GM19438 (cell line): Measurements from ENCODE around the gene TMEM221.
A peak's percentile ranks its signal among the peaks of the same experiment; 100 is the strongest.

Experiments used
- ATAC-seq: cut with Tn5 transposase; IDR thresholded peaks from one replicate; pipeline ENCODE4 v1.9.1; 2021; ENCODE audit warnings: low read depth; ENCODE audit not compliant: unreplicated experiment

TMEM221 gene

DNA sequence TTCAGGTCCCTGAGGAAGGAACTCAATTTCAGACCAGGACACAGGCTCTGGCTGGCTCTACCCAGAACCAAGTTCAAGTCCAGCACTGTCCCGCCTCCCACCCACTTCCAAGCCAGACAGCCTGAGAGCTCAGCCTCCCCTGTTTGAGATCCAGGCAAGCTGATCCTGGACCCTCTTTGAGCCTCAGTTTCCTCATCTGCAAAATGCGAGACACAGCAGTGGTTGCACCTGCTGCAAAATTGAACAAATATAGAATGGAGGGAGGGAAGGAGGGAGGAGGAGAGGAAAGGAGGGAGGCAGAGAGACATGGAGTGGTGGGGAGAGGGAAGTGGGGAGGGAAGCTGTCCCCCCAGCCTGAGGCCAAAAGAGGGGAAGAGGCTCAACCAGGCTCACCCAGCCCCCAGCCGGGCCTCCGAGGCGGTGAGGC lies 751 bp downstream of the TMEM221 start:
- ATAC-seq: no peak

DNA sequence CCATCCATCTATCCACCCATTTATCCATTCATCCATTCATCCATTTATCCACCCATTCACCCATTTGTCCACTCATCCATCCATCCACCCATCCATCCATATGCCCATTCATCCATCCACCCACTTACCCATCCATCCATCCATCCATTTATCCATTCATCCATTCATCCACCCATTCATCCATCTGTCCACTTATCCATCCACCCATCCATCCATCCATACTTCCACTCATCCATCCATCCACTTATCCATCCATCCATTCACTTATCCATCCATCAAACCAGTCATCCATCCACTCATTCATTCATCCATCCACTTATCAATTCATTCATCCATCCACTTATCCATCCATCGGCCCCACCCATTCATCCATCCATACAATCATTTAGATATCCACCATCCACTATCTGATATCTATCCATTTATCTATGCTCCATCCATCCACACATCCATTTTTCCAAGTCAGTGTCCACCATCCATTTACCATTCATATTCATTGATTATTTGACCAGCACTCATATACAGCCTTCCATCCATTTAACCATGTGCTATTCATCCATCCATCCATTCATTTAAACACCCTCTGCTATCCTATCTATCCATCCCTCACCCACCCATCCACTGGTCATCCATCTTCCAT lies 2.8 kb downstream of the TMEM221 start:
- no peak for ATAC-seq

DNA sequence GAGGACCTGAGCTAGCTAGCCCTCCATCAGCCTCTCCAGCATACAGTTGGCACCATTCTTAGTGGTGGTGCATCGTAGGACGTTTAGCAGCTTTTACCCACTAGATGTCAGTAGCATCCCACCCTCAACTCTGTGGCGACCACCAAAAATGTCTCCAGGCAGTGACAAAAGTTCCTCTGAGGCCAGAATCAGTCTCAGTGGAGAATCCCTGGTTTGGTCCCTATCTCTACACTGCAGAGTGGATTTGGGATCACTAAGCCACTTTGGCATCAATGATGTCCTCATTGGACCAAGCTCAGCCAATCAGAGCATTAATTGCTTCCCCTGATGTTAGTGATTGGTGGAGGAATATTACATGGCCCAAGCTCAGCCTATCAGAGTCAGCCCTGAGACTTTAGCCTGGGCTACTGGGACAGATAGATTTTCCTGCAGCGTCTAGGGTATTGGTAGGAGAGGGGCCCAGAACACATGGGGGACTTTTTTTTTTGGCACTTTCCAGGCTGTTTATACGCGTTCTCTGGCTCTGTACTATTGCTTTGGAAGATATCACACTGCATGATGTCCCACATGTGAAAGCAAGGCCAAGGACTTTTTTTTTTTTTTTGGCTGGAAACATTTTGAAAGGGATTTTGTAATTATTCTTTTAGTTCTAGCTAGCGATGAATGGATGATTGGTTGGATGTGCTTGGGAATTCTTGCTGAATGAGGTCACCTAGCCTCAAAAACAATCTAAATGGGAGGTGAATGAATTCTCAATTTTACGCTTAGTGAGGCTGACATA lies 7.0 kb downstream of the TMEM221 start:
- no peak for ATAC-seq

DNA sequence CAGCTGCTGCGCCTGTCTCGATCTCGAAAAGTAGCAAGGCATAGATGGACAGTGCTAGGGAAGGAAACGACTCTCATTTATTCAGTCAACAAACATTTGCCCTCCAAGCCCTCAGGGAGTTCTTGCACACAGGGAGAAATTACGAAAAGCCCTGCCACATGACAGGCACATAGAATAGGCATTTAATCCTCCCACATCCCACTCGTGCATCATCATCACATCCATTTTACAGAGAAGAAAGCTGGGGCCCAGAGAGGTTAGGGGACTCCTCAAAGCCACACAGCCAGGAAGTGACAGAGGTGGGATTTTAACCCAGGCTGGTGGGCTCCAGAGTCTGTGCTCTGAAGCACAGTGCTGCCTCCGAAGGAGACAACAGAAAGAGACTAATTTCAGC lies 11.6 kb downstream of the TMEM221 start:
- ATAC-seq: no peak

DNA sequence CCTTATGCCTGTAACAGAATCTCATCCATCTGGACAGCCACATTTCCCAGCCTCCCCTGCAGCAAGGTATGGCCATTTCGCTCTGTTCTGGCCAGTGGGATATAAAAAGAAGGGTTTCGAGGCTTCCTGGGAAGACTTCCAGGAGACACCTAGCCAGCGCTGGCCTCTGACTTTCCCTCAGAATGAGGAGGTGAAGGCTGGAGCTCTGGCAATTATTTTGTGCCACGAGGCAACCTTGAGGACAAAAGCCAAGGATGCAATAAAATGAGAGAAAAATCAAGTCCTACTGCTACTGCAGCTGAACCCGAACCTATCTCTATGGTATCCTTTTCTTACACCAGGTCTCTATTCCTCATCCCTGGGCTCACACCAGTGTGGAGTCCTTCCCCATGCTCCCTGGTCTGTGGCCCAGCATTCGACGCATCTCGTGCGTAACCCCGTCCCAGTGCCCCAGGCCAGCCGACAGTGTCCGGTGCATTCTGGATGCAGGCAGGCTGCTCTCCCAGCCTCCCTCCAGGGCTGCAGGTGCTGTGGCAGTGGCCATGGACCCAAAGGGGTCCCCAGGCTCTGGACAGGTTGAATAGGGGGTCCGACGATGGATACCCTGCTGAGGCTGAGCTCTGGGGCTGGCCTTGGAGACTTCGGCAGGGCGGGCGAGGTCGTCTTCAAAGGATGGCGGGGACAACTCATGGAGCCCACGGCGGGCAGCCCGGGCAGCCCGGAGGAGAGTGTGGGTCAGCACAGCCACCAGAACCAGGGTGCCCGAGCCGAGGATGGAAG lies 12.2 kb downstream of the TMEM221 start:
- ATAC-seq: no peak

DNA sequence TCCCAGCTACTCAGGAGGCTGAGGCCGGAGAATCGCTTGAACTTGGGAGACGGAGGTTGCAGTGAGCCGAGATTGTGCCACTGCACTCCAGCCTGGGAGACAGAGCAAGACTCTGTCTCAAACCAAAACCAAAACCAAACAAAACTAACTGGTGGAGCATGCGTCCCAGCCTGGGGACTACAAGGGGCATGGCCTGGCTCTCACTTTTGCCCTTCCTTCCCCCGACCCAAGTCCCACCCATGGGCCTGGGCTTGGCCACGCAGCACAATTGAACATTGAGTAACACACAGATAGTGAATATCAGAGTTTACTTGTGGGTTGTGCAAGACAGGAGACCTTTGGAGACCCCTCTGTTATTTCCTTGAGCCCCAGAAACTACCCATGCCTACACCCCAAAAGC lies 13.2 kb downstream of the TMEM221 start:
- no peak for ATAC-seq

DNA sequence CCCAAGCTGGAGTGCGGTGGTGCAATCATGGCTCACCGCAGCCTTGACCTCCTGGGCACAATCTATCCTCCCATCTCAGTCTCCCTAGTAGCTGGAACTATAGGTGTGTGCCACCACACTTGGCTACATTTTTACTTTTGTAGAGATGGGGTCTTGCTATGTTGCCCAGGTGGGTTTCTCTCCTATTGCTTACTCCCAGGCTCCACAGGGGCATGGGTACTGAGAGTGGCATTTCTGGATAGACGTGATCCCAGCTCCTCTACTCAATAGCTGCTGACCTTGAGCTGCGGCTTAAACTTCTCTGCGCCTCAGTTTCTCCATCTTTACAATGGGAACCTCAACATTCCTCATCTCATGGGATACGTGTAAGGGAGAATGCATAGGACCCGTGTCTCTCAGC lies 17.1 kb downstream of the TMEM221 start:
- no peak for ATAC-seq

DNA sequence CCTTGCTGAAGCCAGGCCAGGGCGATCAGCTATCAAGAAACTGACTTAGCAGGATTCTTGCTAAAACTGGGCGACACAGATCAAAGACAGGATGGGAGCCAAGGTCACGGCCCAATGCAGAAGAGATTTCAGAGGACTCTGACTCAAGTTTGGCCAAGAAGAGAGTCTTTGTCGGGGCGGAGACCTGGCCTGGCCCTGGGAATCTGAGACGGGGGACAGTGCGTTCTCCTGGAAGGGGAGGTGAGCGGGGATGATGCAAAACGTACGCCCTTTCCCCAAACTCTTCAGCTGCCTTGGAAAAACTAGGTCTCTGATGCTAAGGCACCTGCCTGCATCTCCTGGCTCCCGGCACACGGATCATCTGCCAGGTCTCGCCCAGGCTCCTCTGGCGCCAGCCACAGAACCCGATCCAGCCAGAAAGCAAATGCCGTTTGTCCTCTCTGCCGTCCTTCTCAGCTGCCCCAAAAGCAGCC lies 18.8 kb downstream of the TMEM221 start:
- ATAC-seq: no peak

DNA sequence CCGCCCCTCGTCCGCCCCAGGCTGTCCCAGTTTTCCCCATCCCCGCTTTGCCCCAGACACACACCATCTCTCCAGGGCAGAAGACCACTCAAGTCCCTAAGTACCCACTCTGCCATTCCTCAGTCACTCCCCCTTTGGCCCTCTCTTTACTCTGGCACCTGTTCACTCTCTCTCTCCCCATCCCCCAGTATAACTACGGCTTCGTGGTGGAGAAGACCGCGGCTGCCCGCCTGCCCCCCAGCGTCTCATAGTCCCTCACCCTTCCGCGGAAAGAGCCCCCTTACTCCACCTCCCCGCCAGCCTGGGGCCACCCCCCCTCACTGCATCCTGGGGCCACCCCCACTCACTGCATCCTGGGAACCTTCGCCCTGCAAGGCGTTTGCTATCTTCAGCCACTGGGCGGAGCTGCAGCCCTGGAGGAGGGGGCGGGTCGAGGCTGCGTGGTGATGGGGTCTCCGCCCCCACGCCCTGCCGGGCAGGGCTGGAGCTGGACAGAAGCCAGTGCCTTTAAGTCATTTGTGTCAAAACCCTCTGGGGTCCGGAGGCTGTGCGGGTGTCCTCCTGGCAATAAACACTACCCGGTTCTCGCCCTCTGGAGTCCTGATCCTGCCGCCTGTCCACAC lies 23.6 kb downstream of the TMEM221 start:
- no peak for ATAC-seq

DNA sequence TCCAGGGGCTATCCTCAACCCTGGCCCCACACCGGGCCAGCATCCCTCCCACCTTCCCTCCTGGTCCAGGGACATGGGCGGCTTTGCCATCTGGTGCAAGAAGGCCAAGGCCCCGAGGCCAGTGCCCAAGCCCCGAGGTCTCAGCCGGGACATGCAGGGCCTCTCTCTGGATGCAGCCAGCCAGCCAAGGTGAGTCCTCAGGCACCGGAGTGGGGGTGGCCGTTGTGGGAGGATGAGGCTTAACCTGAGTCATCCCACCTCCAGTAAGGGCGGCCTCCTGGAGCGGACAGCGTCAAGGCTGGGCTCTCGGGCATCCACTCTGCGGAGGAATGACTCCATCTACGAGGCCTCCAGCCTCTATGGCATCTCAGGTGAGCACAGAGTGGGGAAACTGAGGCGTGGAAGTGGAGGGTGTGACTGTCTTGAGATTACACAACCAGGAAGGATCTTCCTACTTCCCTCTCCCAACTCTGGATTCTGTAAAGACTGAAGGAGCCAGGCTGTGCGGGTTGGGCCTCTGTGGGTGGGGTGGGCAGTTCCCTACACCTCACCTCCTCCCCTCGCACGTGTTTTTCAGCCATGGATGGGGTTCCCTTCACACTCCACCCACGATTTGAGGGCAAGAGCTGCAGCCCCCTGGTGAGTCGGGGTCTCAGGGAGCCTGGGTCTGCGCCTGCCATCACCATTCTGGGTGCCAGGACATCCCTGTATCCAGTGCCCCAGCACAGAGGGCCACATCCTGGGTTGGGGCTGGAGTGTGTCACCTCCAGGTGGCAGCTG lies 24.8 kb downstream of the TMEM221 start:
- ATAC-seq: no peak

DNA sequence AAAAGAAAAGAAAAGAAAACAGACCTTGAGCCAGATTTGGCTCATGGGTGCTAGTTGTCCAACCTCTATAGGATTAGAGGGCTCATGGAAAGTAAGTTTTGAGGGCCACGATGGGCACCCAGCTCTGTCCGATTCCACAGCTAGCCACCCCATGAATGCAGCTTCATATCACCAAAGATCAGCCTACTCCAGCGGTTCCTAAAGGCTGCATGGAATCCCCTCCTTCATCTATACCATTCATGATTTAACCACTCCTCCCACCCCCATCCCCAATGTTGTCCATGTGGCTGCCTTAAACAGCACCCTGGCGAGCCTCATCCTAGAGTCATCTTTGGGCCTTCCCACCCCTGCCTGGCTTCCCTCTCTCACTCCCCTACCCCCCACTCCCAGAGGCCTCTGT lies 26.5 kb downstream of the TMEM221 start:
- no peak for ATAC-seq

DNA sequence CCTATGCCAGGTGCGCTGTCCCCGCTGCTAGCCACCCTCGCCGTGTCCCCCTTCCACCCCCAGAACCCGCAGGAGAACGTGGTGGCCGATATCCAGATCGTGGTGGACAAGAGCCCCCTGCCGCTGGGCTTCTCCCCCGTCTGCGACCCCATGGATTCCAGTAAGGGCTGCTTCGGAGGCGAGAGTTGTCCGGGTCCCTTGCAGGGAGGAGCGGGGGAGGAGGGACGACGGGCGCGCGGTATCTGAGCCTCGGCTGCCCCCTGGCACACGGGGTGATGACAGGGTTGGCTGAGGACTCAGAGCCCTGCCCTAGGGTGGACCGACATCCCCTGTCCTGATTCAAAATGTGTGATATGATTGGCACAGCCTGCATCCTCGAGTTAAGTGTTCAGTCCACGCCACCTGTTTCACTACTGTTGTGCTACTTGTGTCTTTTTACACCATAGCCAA lies 28.0 kb downstream of the TMEM221 start:
- ATAC-seq: no peak

DNA sequence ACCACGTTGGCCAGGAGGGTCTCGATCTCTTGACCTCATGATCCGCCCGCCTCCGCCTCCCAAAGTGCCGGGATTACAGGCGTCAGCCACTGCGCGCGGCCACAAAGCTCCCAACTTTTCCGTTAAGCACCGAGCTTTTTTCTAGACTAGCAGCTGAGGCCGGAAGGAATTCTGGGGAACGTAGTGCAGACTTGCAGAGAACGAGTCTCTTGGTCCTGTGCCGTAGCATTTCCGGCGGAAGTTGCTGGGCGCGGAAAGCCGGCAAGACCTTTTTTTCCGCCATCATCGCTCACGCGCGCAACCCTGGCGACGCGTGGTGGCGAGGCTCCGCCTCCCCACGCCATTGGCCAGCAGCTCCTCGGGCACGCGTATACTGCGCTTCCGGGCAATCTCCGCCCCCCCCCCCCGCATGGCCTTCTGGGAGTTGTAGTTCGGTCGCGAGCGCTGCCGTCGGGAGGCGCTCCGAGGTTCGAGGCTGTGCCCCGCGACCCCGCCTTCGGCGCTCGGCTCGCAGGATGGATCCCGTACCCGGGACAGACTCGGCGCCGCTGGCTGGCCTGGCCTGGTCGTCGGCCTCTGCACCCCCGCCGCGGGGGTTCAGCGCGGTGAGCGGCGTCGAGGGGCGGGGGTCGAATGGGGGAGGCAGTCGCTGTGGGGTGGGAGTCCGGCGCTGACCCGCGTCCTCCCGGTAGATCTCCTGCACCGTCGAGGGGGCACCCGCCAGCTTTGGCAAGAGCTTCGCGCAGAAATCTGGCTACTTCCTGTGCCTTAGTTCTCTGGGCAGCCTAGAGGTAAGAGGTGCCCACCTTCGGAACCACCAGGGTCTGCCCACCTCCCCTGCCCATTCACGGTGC lies 28.6 kb downstream of the TMEM221 start, which contains the start of gene MVB12A:
Gene MVB12A, plus strand, starts transcription at position 427 of the 854 bp plus-strand sequence. Its CDS starts 89 bp downstream, at position 516.
- ATAC-seq: peak; percentile 74

DNA sequence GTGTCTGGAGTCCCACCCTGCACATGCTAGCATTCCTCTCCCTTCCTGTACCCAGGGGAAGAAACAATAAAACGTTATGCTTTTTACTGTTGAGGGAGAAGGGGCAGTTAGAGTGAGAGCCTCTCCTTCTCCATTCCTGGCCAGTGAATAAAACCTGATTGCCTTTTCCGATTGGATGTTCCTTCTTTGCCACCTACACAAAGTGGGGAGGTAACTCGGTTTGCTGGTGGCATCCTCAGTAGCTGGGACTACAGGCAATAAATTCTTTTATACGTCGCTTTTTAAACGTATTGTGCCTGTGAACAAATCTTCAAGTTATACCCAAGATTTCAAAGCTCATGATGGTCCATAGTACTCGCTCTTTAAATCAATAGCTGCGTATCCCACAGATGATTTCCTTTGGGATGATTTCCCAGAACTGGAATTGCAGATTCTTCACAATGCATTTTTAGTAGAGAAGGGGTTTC lies 29.3 kb downstream of the TMEM221 start:
- ATAC-seq: no peak

DNA sequence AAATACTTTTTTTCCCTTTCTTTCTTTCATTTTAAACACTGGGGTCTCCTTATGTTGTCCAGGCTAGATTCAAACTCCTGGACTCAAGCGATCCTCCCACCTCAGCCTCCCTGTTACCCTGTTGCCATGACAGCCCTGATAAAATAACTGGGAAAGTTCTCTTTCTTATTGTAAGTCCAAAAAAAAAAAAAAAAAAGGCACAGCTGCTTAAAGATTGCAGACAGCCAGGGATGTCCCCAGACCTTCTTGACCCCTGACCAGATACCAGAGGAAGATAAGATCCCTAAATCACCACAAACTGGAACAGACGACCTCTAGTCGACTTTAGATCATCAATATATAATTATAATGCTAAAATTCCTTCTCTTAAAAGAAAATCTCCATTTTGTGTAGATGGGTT lies 29.8 kb downstream of the TMEM221 start:
- no peak for ATAC-seq

DNA sequence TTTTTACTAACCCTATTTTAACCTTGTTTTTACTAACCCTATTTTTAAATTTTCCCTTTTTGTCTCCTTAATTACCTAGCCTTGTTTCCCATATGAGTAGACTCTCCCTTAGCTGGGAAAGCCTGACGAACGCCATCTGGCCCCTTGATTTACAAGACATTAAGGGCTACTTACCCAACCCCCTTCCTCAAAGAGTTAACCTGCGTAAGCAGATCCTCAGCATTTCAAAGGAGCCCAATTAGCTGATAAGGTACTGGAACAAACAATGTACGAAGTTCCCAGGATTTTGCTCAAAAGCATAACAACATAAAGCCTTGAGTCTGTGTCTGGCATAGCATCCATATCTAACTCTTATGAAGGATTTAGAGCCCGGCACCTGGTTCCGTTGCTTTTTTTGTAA lies 33.3 kb downstream of the TMEM221 start:
- no peak for ATAC-seq

DNA sequence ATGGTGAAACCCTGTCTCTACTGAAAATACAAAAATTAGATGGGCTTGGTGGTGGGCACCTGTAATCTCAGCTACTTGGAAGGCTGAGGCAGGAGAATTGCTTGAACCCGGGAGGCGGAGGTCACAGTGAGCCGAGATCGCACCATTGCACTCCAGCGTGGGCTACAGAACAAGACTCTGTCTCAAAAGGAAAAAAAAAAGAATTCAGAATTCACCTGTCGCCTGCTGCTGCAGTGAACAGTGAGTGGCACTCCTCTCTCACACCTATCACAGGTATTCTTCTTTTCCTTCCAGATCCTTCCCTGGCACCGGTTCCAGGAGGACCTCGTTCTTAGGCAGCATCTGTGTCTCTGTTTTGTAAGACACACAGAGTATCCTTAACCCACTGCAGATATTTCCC lies 34.4 kb downstream of the TMEM221 start:
- ATAC-seq: no peak

DNA sequence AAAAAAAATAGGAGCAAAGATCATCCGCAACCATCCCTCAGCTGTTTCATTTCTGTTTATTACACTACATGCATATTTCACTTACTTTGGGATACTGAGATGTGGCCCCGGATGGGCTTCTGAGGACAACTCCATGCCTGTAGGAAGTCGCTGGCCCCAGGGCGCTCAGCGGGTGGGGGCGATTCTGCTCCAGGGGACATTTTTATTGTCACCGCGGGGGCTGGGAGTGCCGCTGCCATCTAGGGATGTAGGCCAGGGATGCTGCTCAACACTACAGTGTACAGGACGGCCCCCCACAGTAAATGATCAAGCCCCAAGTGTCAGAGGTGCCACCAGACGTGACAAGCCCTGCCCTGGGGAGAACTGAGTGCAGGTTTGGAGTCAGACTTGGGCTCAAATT lies 36.7 kb downstream of the TMEM221 start:
- no peak for ATAC-seq

DNA sequence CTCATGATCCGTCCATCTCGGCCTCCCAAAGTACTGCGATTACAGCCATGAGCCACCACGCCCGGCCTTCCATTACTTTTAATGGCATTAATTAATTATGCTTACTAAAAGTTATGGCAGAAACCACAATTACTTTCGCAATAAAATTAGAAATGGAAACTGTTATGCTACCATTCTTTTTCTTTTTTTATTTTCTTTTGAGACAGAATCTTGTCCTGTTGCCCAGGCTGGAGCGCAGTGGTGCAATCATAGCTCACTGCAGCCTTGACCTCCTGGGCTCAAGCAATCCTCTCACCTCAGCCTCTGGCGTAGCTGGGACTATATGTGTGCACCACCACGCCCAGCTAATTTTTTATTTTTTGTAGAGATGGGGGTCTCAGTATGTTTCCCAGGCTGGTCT lies 38.5 kb downstream of the TMEM221 start:
- ATAC-seq: no peak
